Aorta (tissue), 5 donors: ENCODE measurements around the gene ALPK1. TPM values are rescaled to one million over a fixed set of nuclear protein-coding genes. Genes with fewer than 3 reads are reported as not detected.

ENCODE experiments used
- ATAC-seq: fragments of 200-7000 bp; cut with Tn5 transposase; one replicate; pipeline ENCODE4 v1.9.1; 2022; ENCODE audit warnings: moderate library complexity; ENCODE audit not compliant: low FRiP score
- DNase-seq, 2 donors: peaks; one replicate each; pipeline ENCODE4 v3.0.0-alpha.2; 2020
- H3K27ac ChIP-seq, 2 donors: one replicate each; pipeline ENCODE4 v1.5.1; 2013; ENCODE audit warnings: low read length in 2 of 2, mild to moderate bottlenecking in 2 of 2, moderate library complexity in 2 of 2, control low read depth in 1 of 2, inconsistent platforms in 1 of 2, low read depth in 1 of 2
- H3K27me3 ChIP-seq, 2 donors: one replicate each; pipeline ENCODE4 v1.6.1; 2013; ENCODE audit warnings: control low read depth in 1 of 2, low read length in 1 of 2, mild to moderate bottlenecking in 1 of 2, moderate library complexity in 1 of 2; ENCODE audit not compliant: insufficient read depth in 2 of 2, control insufficient read depth in 1 of 2
- H3K36me3 ChIP-seq, 2 donors: one replicate each; pipeline ENCODE4 v1.6.1; 2013; ENCODE audit warnings: control low read depth in 1 of 2, low read length in 1 of 2, mild to moderate bottlenecking in 1 of 2; ENCODE audit not compliant: insufficient read depth in 2 of 2, control insufficient read depth in 1 of 2
- H3K4me1 ChIP-seq, 2 donors: one replicate each; pipeline ENCODE4 v1.6.1; 2013; ENCODE audit warnings: low read length in 2 of 2, control low read depth in 1 of 2, mild to moderate bottlenecking in 1 of 2, moderate library complexity in 1 of 2; ENCODE audit not compliant: insufficient read depth in 2 of 2, control insufficient read depth in 1 of 2
- H3K4me3 ChIP-seq, 2 donors: one replicate each; pipeline ENCODE4 v1.5.1; 2013; ENCODE audit warnings: low read length in 2 of 2, control low read depth in 1 of 2, mild to moderate bottlenecking in 1 of 2
- H3K9me3 ChIP-seq: one replicate; pipeline ENCODE4 v1.6.1; 2013; ENCODE audit warnings: mild to moderate bottlenecking, low read length; ENCODE audit not compliant: control insufficient read depth
- WGBS, 2 donors: extraction: QIAGEN DNeasy Blood & Tissue Kit; methylation state at CpG; one replicate each; pipeline ENCODE4 v1.1.7; 2013; 5-methylcytosine and 5-hydroxymethylcytosine counted together
- intact Hi-C, 2 donors: fragments of 100-400 bp; cut with DNase I; formaldehyde crosslinking; loops; one replicate each; pipeline versions ENCODE4 v1.14.2 to v1.15.0; 2022
- polyA plus RNA-seq, 2 donors: library from polyadenylated mRNA; stranded (reverse); fragments of 200-250 nt; gene quantifications; one replicate each; pipeline ENCODE4 v1.2.3, GENCODE V29; 2013
- total RNA-seq, 2 donors: library from RNA; stranded (reverse); fragmentation: NEBNext Ultra II Directional; extraction: Animal tissue kit (Norgen Biotek cat#: 25700); gene quantifications; one replicate each; pipeline ENCODE4 v1.2.1, GENCODE V29; 2021
- donor health status: healthy with polysubstance abuse.
- donor health status: Bipolar disorder and iron deficiency.
- donor health status: DM: no; HTN: no; CAD: no.
- donor health status: DM: no; HTN: no; CAD: no.
- donor health status: DM: yes; HTN: yes; CAD: no.

Gene ALPK1
- total and polyA plus RNA-seq, 4 donors, result 6.6 to 52.7 (median 23.9) TPM

- 78 to 81% methylated on average over 6 of the region's 6 CpGs for WGBS, 2 donors
- ATAC-seq, result no peak
- no peaks in the 10 kb centered on the region for H3K36me3 ChIP-seq
- no peak overlapping the region for H3K4me3 ChIP-seq
- H3K9me3 ChIP-seq, result no peaks in the 10 kb centered on the region
- intact Hi-C loops, result no loop called here
- no peak for DNase-seq
- no peak overlapping the region for H3K27ac ChIP-seq
- H3K4me1 ChIP-seq, result no peaks in the 10 kb centered on the region
- H3K27me3 ChIP-seq, result no peaks in the 10 kb centered on the region
Measured at GRCh38 chr4:112377171-112377570, 80.0 kb downstream of the ALPK1 start.

- no peak for DNase-seq
- Histone ChIP-seq H3K27ac (no peak overlapping the region), H3K36me3 (no peaks in the 10 kb centered on the region), H3K4me1 (no peaks in the 10 kb centered on the region), H3K4me3 (no peak overlapping the region), H3K27me3 (no peaks in the 10 kb centered on the region), H3K9me3 (no peaks in the 10 kb centered on the region)
- no peak for ATAC-seq
- intact Hi-C loops, result no loop called here
- WGBS, 2 donors, result 90 to 92% methylated on average over 13 of the region's 13 CpGs
Measured at GRCh38 chr4:112377594-112378242, 80.5 kb downstream of the ALPK1 start.

DNA sequence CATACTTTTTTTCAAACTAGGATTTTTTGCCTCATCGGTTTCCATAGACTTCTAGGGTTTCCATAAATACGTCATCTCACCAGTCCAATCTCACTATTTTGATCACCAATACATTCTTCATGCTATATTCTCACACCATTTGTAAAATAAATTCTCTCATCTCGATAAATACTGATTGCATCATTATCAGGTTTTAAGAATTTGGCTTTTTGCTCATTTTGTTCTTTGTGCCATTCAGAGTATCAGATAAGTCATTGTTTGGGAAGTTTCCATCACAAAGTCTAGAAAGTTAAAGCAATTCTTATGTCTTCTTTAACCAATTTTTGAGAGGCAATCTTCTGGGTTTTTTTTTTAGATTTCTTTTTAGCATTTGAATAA lies 81.1 kb downstream of the ALPK1 start:
- no peak for ATAC-seq
- H3K36me3 ChIP-seq, result no peaks in the 10 kb centered on the region
- H3K9me3 ChIP-seq, result no peaks in the 10 kb centered on the region
- no peak for DNase-seq
- WGBS, 2 donors, result 76 to 86% methylated on average over 3 of the region's 3 CpGs
- no peaks in the 10 kb centered on the region for H3K27me3 ChIP-seq
- no peaks in the 10 kb centered on the region for H3K4me1 ChIP-seq
- no peak overlapping the region for H3K4me3 ChIP-seq
- no peak overlapping the region for H3K27ac ChIP-seq
- intact Hi-C loops, result no loop called here

- ATAC-seq (no peak), DNase-seq (no peak)
- H3K9me3 ChIP-seq, result no peaks in the 10 kb centered on the region
- no peaks in the 10 kb centered on the region for H3K27me3 ChIP-seq
- H3K27ac ChIP-seq, result no peak overlapping the region
- WGBS, 2 donors, result 49 to 58% methylated on average over 3 of the region's 3 CpGs
- intact Hi-C loops, result no loop called here
- no peaks in the 10 kb centered on the region for H3K36me3 ChIP-seq
- H3K4me3 ChIP-seq, result no peak overlapping the region
- H3K4me1 ChIP-seq, result no peaks in the 10 kb centered on the region
Measured at GRCh38 chr4:112378858-112379257, 81.7 kb downstream of the ALPK1 start.

- ATAC-seq (no peak), DNase-seq (peak in 1 of 2 donors; percentile 76)
- Histone ChIP-seq H3K27ac (no peak overlapping the region), H3K9me3 (no peaks in the 10 kb centered on the region), H3K36me3 (no peaks in the 10 kb centered on the region), H3K27me3 (no peaks in the 10 kb centered on the region), H3K4me1 (no peaks in the 10 kb centered on the region), H3K4me3 (no peak overlapping the region)
- intact Hi-C loops, result no loop called here
- WGBS, 2 donors, result 30 to 38% methylated on average over 25 to 26 of the region's 26 CpGs
Measured at GRCh38 chr4:112379306-112379705, 82.1 kb downstream of the ALPK1 start.

- Histone ChIP-seq H3K27ac (no peak overlapping the region), H3K9me3 (no peaks in the 10 kb centered on the region), H3K27me3 (no peaks in the 10 kb centered on the region), H3K4me3 (no peak overlapping the region), H3K4me1 (no peaks in the 10 kb centered on the region), H3K36me3 (peaks cover 0 to 5% of the 10 kb centered on the region in 2 donors)
- intact Hi-C loops, result no loop called here
- no peak for ATAC-seq
- WGBS, 2 donors, result 88 to 90% methylated on average over 6 of the region's 6 CpGs
- DNase-seq, result no peak
Measured at GRCh38 chr4:112381996-112382692, 85.0 kb downstream of the ALPK1 start.

- H3K27ac ChIP-seq, result no peak overlapping the region
- H3K4me1 ChIP-seq, result no peaks in the 10 kb centered on the region
- H3K36me3 ChIP-seq, result peaks cover 0 to 5% of the 10 kb centered on the region in 2 donors
- intact Hi-C loops, result no loop called here
- no peak overlapping the region for H3K4me3 ChIP-seq
- 78 to 90% methylated on average over 4 of the region's 4 CpGs for WGBS, 2 donors
- no peaks in the 10 kb centered on the region for H3K9me3 ChIP-seq
- no peak for ATAC-seq
- no peaks in the 10 kb centered on the region for H3K27me3 ChIP-seq
- DNase-seq, result no peak
Measured at GRCh38 chr4:112386071-112386470, 88.9 kb downstream of the ALPK1 start.

- Histone ChIP-seq H3K27me3 (no peaks in the 10 kb centered on the region), H3K36me3 (no peaks in the 10 kb centered on the region), H3K27ac (no peak overlapping the region), H3K9me3 (no peaks in the 10 kb centered on the region), H3K4me1 (no peaks in the 10 kb centered on the region), H3K4me3 (no peak overlapping the region)
- ATAC-seq, result no peak
- 88 to 89% methylated on average over 4 of the region's 4 CpGs for WGBS, 2 donors
- intact Hi-C loops, result no loop called here
- DNase-seq, result no peak
Measured at GRCh38 chr4:112402098-112402497, 104.9 kb downstream of the ALPK1 start.
